Fibroblast of villous mesenchyme (primary cell): ENCODE results near the gene DCN. TPM values are rescaled to one million over a fixed set of nuclear protein-coding genes. Genes with fewer than 3 reads are reported as not detected.

Source experiments
- DNase-seq: peaks from one replicate; pipeline ENCODE4 v3.0.0-alpha.2; 2010; ENCODE audit warnings: low read depth
- H3K4me3 ChIP-seq: 2 replicates; pipeline ENCODE4 v1.5.1; 2011; ENCODE audit warnings: low read depth, mild to moderate bottlenecking, low read length
- CTCF ChIP-seq: IDR thresholded peaks from 2 replicates; pipeline ENCODE4 v1.5.1; 2012; ENCODE audit warnings: low read depth, mild to moderate bottlenecking, low read length; ENCODE audit not compliant: insufficient read depth
- total RNA-seq: library from RNA; depleted of rRNA; stranded (reverse); fragments of >200 nt; gene quantifications from 2 replicates; pipeline ENCODE4 v1.2.3, GENCODE V29; 2012

The DCN gene
- total RNA-seq, 1 donor, result 125 TPM

- H3K4me3 ChIP-seq, result no peak overlapping the region
- no peak for DNase-seq
- TF ChIP-seq CTCF, result no peak
These were observed 9.5 kb downstream of the DCN start for GRCh38 chr12:91173124-91173523.

GRCh38 chr12:91172096-91172495 is 10.5 kb downstream of the DCN start:
- DNase-seq, result no peak
- H3K4me3 ChIP-seq, result no peak overlapping the region
- TF ChIP-seq CTCF, result no peak

- no peak for DNase-seq
- TF ChIP-seq CTCF, result no peak
- no peak overlapping the region for H3K4me3 ChIP-seq
These were observed 11.1 kb downstream of the DCN start for GRCh38 chr12:91171476-91171875.

- no peak for DNase-seq
- TF ChIP-seq CTCF, result no peak
- no peak overlapping the region for H3K4me3 ChIP-seq
These were observed 19.5 kb downstream of the DCN start for GRCh38 chr12:91163116-91163515.

- TF ChIP-seq CTCF, result no peak
- no peak overlapping the region for H3K4me3 ChIP-seq
- DNase-seq, result no peak
These were observed 21.6 kb downstream of the DCN start for GRCh38 chr12:91161009-91161408.

- H3K4me3 ChIP-seq, result no peak overlapping the region
- no peak for TF ChIP-seq CTCF
- DNase-seq, result no peak
These were observed 26.6 kb downstream of the DCN start for GRCh38 chr12:91155990-91156389.

- peak; percentile 66 for DNase-seq
- no peak overlapping the region for H3K4me3 ChIP-seq
- TF ChIP-seq CTCF, result no peak
These were observed 28.5 kb downstream of the DCN start for GRCh38 chr12:91154131-91154530.
